Astrocyte of the cerebellum (primary cell): ENCODE data around the gene ANXA1.

ENCODE experiments used
- DNase-seq: peaks from one replicate; pipeline ENCODE4 v3.0.0-alpha.2; 2011; ENCODE audit warnings: low read depth
- H3K4me3 ChIP-seq: 2 replicates; pipeline ENCODE4 v1.5.1; 2011; ENCODE audit warnings: mild to moderate bottlenecking, low read depth, low read length, moderate library complexity
- in situ Hi-C: cut with HindIII; loops from 2 replicates; pipeline ENCODE4 v1.10.0; 2017; ENCODE audit warnings: low sequenced_read_pairs
- TF ChIP-seq, protein P1 (sequence below): IDR thresholded peaks from 2 replicates; pipeline ENCODE4 v1.5.1; 2012; ENCODE audit warnings: low read length, low read depth, moderate library complexity, mild to moderate bottlenecking; ENCODE audit errors: missing control alignments

ANXA1 gene

GRCh38 chr9:73210886-73211666 lies 59.4 kb downstream of the ANXA1 start:
- in situ Hi-C loops: no loop called here
- TF ChIP-seq, protein P1, sequence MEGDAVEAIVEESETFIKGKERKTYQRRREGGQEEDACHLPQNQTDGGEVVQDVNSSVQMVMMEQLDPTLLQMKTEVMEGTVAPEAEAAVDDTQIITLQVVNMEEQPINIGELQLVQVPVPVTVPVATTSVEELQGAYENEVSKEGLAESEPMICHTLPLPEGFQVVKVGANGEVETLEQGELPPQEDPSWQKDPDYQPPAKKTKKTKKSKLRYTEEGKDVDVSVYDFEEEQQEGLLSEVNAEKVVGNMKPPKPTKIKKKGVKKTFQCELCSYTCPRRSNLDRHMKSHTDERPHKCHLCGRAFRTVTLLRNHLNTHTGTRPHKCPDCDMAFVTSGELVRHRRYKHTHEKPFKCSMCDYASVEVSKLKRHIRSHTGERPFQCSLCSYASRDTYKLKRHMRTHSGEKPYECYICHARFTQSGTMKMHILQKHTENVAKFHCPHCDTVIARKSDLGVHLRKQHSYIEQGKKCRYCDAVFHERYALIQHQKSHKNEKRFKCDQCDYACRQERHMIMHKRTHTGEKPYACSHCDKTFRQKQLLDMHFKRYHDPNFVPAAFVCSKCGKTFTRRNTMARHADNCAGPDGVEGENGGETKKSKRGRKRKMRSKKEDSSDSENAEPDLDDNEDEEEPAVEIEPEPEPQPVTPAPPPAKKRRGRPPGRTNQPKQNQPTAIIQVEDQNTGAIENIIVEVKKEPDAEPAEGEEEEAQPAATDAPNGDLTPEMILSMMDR: no peak
- DNase-seq: no peak
- H3K4me3 ChIP-seq: no peak overlapping the region

DNA sequence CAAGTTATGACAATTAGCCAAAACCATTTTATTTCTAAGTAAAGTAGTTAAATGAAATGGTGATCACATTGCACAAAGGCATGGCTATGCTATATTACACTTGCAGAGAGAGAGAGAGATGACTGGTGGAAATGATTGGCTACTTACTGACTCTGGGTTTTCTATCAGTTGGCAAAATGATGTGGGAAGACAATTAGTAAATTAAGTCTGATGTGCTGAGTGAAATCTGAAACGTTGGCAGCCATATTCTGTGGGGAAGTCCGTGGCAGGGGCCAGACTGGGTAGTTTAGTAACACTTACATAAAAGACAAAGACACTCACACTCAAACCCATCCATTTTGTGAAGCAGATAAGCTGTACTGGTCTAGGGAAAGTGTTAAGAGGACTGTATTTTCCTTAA lies 61.6 kb downstream of the ANXA1 start:
- H3K4me3 ChIP-seq: no peak overlapping the region
- DNase-seq: no peak
- TF ChIP-seq, protein P1: no peak
- in situ Hi-C loops: no loop called here

- no peak overlapping the region for H3K4me3 ChIP-seq
- no peak for DNase-seq
- TF ChIP-seq, protein P1: no peak
- in situ Hi-C loops: no loop called here
Measured at GRCh38 chr9:73215249-73215648, 63.6 kb downstream of the ANXA1 start.

DNA sequence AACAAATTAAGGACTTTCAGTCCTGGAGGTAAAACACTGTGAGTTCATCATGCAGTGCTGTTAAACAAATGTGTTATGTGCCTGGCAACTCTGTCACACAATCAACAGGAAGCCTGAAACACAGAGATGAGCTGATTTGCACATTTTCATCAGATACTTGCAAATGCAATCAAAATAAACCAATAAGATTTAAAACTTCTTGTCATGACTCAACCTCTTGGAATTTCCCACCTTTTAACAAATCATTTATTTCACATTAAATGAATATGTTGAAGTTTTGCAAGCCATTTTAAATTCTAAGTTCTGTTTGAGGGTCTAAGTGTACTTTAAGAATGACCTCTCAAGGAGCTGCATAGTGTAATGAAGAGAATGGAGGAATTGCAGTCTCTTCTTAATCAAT lies 64.4 kb downstream of the ANXA1 start:
- DNase-seq: no peak
- H3K4me3 ChIP-seq: no peak overlapping the region
- in situ Hi-C loops: no loop called here
- TF ChIP-seq, protein P1: no peak
